GM18868 (cell line): Measurements from ENCODE around the gene FBXL19.
"Not testable (repeated sequence)": the region's sequence is repeated elsewhere in the genome, so short reads cannot be mapped to it uniquely, and the experiment has no call there.

Experiments
- ATAC-seq: cut with Tn5 transposase; IDR thresholded peaks from one replicate; pipeline ENCODE4 v1.9.1; 2021; ENCODE audit warnings: mild to moderate bottlenecking, moderate library complexity; ENCODE audit not compliant: unreplicated experiment

The FBXL19 gene

DNA sequence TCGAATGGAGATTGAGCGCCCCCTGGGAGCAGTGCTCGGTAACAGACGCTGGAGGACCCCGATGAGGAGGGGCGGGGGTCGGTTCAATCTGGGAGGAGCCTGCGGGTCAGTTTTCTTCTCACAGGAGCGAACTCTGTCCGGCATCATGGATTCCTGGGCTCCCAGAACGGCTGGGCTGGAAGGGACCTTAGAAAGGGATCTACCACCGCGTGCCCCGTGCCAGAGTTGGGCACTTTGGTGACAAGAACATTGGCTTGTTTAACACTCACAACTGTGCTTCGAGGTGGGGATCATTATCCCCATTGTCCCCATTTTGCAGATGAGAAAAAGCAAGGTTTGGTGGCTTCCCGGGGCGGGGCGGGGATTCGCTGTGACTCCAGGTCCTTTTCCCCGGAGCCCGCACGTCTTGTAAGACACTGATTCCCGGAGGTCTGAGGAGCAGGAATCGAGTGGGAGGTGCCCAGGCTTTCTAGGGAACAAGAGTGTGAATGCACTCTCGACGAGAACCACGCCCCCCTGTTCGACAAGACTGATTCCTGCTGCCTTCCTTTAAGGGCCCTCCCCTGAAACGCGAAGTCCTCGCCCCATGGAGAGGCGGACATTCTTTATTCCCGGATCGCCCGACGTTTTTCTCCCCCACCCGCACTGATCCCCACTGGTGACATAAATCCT lies 1.5 kb upstream of the FBXL19 start:
- ATAC-seq, result peak; percentile 0

GRCh38 chr16:30922420-30922959 lies 882 bp upstream of the FBXL19 start:
- peak; percentile 74 for ATAC-seq

DNA sequence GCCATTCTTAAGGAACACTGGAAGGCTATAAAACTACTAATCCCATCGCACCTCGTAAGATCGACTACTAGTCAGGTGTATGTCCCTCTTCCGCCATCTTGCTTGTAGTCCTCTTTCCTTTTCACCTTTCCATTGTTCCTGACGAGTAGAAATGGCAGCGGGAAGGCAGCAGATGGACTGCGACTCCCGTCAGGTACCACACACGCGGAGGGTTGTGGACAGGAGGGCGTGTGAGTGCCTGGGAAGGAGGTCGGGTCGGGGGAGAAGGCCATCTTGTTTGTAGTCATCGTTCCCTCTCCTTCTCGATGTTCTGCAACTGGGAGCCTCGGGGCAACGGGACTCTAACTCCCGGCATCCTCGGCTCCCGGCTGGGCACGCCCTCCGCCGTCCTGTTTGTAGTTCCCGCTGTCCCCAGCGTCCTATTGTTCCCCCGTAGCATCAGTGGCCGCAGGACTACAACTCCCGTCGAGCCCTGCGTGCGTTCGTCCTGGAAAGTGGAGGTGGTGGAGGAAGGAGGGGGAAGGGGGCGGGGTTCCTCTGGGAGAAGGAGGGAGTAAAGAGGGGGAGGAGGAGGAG lies 324 bp upstream of the FBXL19 start:
- ATAC-seq, result peak; percentile 54

DNA sequence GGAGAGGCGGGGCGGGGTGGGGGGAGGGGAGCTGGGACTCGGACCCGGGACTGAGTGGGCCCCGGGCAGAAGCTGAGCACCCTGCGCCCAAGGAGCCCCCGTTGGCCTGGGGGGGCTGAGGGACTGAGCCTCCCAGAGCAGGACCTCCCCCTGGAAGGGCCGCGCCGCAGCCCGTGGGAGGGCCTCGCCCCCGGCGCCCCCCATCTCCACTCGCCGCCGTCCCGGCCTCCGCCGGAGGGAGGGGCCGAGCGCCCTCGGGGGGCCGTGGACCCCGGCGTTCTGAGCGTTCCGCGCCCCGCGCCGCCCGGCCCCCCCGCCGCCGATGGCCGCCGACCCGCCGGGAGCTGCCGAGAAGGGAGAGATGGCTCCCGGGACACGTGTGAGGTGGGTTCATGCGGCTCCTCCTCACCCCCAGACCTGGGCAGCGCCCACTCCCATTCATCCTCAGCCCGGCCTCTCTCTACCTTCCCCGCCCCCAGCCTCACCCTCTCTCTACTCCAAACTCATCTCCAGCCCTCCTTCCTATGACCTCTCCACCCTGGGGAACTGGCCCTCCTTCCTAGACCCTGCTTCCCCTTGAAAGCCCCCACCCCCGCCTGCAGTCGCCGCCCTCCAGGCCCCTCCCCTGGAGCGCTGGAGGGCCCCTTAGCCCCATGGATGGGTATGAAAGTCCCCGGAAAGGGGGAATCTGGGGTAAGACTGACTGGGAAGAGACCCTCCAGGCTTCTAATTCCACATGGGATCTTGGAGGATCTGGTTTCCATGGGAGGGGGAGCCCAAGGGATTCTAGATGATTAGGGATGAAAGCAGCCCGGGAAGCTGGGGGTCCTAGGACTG lies 922 bp downstream of the FBXL19 start:
- ATAC-seq, result no peak

GRCh38 chr16:30924913-30925631 lies 1.7 kb downstream of the FBXL19 start:
- no peak for ATAC-seq

GRCh38 chr16:30925632-30925987 lies 2.2 kb downstream of the FBXL19 start:
- ATAC-seq, result no peak

- ATAC-seq, result no peak
Observed at GRCh38 chr16:30925995-30926811, 2.8 kb downstream of the FBXL19 start.

DNA sequence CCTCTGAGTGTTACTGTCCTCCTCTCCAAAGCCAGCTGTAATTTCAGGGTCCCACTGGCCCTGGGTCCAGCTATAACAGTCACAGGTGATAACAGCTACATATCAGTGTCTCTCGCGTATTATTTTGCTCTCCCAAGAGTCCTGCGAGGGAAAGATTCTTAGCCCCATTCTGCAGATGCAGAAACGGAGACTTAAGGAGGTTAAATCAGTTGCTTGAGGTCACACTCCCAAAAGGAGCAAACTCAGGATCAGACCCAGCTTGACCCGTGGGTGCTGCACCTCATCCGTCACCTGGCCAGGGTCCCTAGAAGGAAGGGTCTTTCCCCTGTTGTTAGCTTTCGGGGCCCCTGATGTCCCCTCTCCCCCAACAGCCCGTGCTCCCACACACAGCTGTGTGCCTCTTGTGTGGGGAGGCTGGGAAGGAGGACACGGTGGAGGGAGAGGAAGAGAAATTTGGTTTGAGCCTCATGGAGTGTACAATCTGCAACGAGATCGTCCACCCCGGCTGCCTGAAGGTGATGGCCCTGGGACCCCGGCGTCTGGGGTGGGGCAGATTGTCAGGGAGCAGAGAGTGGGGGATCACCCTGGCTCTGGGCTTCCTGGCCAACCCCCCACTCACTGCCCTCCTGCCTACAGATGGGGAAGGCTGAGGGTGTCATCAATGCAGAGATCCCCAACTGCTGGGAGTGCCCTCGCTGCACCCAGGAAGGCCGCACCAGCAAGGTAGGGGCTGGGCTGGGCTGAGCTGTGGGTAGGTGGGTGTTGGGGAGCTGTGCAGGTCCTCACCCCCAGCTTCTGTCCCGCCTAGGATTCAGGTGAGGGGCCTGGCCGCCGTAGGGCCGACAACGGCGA lies 3.8 kb downstream of the FBXL19 start:
- ATAC-seq, result no peak

DNA sequence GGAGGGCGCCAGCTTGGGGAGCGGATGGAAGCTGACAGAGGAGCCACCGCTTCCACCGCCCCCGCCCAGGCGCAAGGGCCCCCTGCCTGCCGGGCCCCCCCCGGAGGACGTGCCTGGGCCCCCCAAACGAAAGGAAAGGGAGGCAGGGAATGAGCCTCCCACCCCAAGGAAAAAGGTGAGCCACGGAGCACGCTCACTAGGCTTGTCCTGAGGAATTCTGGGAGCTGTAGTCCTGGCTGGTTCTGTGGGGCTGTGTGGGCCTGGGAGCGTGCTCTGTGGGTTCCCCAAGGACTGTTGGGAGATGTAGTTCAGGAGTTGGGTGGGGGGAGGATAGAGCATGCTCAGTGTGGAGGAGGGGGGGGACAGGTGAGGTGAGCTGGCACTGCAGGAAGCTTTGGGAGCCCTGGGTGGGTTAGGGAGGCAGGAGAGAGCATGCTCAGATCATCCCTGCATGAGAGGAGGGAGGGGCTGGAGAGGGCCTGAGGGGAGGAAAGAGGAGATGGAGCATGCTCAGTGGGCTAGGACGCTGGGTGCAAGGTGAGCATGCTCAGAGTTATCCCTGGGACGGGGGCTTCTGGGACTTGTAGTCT lies 4.5 kb downstream of the FBXL19 start:
- ATAC-seq, result peak; percentile 34

- no peak for ATAC-seq
Observed at GRCh38 chr16:30928390-30928789, 5.0 kb downstream of the FBXL19 start.

DNA sequence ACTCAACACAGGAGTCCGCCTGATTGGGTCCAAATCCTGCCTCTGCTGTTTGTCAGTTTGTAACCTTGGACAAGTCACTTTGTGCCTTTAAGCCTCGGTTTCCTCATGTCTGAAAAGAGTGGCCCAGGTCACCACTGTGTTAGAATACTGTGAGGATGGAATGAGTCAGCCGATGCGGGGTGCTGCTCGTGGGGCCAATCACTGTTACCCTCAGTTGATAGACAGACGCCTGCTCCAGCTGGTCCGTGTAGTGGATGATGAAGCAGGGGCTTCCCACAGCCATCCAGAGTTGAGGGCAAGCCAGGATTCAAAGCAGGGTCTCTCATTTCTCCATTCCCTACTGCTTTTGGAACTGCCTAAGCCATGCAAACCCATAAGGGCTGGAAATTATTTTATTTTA lies 5.8 kb downstream of the FBXL19 start:
- no peak for ATAC-seq

- no peak for ATAC-seq
Observed at GRCh38 chr16:30930160-30930571, 6.8 kb downstream of the FBXL19 start.

- no peak for ATAC-seq
Observed at GRCh38 chr16:30931068-30931650, 7.8 kb downstream of the FBXL19 start.

DNA sequence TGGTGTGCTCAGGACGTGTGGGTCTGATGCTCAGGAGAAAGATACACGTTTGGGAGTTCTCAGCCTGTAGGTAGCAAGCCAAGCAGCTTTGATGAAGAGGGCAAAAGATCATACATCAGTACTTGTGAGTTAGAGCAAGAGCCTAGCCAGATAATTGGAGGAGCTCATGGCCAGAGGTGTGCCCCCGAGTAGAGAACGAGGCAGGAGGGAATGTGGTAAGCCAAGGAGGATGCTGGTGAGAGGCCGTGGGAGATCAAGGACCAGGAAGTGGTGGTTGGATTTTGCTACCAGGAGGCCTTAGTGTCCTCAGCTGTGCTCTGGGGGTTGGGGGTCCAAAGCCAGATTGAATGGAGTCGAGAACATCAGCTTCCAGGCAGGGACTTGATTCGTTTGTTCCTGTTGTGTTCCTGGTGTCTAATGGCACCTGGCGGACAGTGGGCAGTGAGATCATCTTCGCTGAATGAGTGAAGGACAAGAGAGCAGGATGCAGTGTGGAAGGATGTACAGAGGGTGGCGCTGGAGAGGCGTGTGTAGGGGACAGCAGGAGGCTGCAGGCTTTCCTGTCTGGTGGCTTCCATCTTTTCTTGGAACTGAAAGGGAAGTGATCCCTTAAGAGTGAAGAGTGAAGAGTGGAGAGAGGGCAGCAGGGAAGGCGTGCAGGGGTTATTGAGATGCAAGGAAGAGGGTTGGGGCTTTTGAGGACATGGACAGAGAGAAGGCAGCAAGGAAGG lies 11.6 kb downstream of the FBXL19 start:
- no peak for ATAC-seq

DNA sequence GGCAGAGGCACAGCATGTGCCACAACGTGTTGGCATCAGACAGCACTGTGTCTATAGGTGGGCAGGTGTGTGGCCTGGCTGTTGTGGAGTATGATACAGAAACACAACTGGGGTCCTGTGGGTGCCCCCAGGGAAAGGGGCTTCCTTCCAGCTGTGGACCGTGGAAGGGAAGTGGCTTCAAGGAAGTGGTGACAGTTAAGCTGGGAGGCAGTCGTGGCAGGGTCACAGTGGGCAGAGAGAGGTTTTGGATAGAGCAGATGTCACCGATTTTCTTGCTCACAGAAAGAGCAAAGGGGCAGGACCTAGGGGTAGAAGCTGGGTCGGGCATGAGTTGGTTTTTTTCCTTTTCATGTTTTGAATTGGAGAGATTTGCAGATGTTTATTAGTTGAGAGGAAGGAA lies 14.3 kb downstream of the FBXL19 start:
- ATAC-seq, result no peak

DNA sequence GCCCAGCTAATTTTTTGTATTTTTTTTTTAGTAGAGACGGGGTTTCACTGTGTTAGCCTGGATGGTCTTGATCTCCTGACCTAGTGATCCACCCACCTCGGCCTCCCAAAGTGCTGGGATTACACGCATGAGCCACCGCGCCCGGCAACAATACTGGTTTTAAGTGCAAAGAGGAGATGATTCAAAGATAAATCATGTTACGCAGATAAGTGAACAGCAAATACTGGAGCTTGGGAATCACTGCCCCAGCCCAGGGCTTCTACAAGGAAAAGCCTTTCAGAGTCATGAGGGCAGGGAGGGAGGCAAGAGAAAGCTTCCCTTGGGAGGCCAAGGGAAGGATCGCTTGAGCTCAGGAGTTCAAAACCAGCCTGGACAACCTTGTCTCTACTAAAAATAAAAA lies 16.2 kb downstream of the FBXL19 start:
- not testable (repeated sequence) for ATAC-seq

GRCh38 chr16:30941600-30942425 lies 18.4 kb downstream of the FBXL19 start:
- ATAC-seq, result peak; percentile 81
